Activated CD4-positive, alpha-beta T cell treated with anti-CD3 and anti-CD28 coated beads, Interleukin-2, amount 10 ng/mL, durations not matched to agents 7 days and 5 days (primary cell): ENCODE data around the gene DRAM2. TPM values are rescaled to one million over a fixed set of nuclear protein-coding genes. Genes with fewer than 3 reads are reported as not detected.
A peak's percentile ranks its signal among the peaks of the same experiment; 100 is the strongest.

Source experiments
- CTCF ChIA-PET: fragments of 350-600 bp; sonication (Branson Sonifier 250); formaldehyde crosslinking; loops from one replicate; lab custom pipeline; 2021; ENCODE audit warnings: antibody characterized with exemption; lab: Charles Lee
- POLR2A ChIA-PET: fragments of 350-600 bp; sonication (Branson Sonifier 250); formaldehyde crosslinking; loops from one replicate; lab custom pipeline; 2021; ENCODE audit warnings: antibody characterized with exemption; lab: Charles Lee
- DNase-seq: peaks from one replicate; pipeline ENCODE4 v3.0.0-alpha.2; 2020
- H3K27ac Mint-ChIP-seq: one replicate; pipeline ENCODE4 v1.8.0; 2021; ENCODE audit warnings: mild to moderate bottlenecking, moderate library complexity, mixed read lengths
- H3K27me3 Mint-ChIP-seq: one replicate; pipeline ENCODE4 v1.8.0; 2021; ENCODE audit warnings: mixed read lengths
- H3K36me3 Mint-ChIP-seq: one replicate; pipeline ENCODE4 v1.8.0; 2021; ENCODE audit warnings: low read depth, mixed read lengths
- H3K4me1 Mint-ChIP-seq: one replicate; pipeline ENCODE4 v1.8.0; 2021; ENCODE audit warnings: mixed read lengths
- H3K4me3 Mint-ChIP-seq: one replicate; pipeline ENCODE4 v1.8.0; 2021; ENCODE audit warnings: mild to moderate bottlenecking, moderate library complexity, mixed read lengths
- H3K9me3 Mint-ChIP-seq: one replicate; pipeline ENCODE4 v1.8.0; 2021; ENCODE audit warnings: mixed read lengths
- total RNA-seq, 2 experiments: library from RNA; stranded (reverse); gene quantifications; one replicate each; pipeline ENCODE4 v1.2.3, GENCODE V29; 2021

The DRAM2 gene
- total RNA-seq = 10 to 100 TPM; 29.3 to 37.0 TPM

GRCh38 chr1:111139956-111140679, at the start of gene DRAM2, which contains the start of gene CEPT1:
Gene DRAM2, minus strand, starts transcription at chr1:111140093. Its CDS starts 8,539 bp downstream, at chr1:111131554.
Gene CEPT1, plus strand, starts transcription at chr1:111140223. Its CDS starts 7,492 bp downstream, at chr1:111147715.
- Mint-ChIP-seq H3K36me3 (peaks cover 31% of the 10 kb centered on the region), H3K4me3 (peak within 1 kb of the TSS; percentile 93), H3K27ac (peak within 1 kb of the TSS; percentile 91), H3K9me3 (no peaks in the 10 kb centered on the region), H3K4me1 (peaks cover 49% of the 10 kb centered on the region), H3K27me3 (no peaks in the 10 kb centered on the region)
- DNase-seq = peak; percentile 95
- ChIA-PET POLR2A (interaction anchor here (0.6 kb wide), 1 partner anchor 617 kb away, joined by 4 read pairs; no protein-coding TSS in a partner anchor), CTCF (interaction anchor here (1.9 kb wide), 1 partner anchor 11 kb away, joined by 6 read pairs; no protein-coding TSS in a partner anchor)

- no peaks in the 10 kb centered on the region for H3K27me3 Mint-ChIP-seq
- H3K4me3 Mint-ChIP-seq = no peak overlapping the region
- POLR2A ChIA-PET = no interaction called here
- DNase-seq = no peak
- no peaks in the 10 kb centered on the region for H3K9me3 Mint-ChIP-seq
- CTCF ChIA-PET = interaction anchor here (1.0 kb wide), 2 partner anchors 14 to 264 kb away, joined by 3 read pairs; no protein-coding TSS in a partner anchor
- H3K4me1 Mint-ChIP-seq = peaks cover 61% of the 10 kb centered on the region
- H3K27ac Mint-ChIP-seq = no peak overlapping the region
- H3K36me3 Mint-ChIP-seq = peaks cover 69% of the 10 kb centered on the region
Measured at GRCh38 chr1:111184663-111185062, 44.8 kb upstream of the DRAM2 start.

GRCh38 chr1:111183308-111184069, 43.6 kb upstream of the DRAM2 start:
- ChIA-PET POLR2A (interaction anchor here (0.9 to 1.2 kb wide), 2 partner anchors 8 to 396 kb away, joined by 3 read pairs; no protein-coding TSS in a partner anchor), CTCF (interaction anchor here (1.0 to 1.7 kb wide), 5 partner anchors 8 to 37 kb away, joined by 3 to 5 read pairs (median 5); no protein-coding TSS in a partner anchor)
- no peak overlapping the region for H3K27ac Mint-ChIP-seq
- no peak for DNase-seq
- H3K36me3 Mint-ChIP-seq = peaks cover 68% of the 10 kb centered on the region
- no peaks in the 10 kb centered on the region for H3K9me3 Mint-ChIP-seq
- H3K4me1 Mint-ChIP-seq = peaks cover 49% of the 10 kb centered on the region
- H3K4me3 Mint-ChIP-seq = no peak overlapping the region
- H3K27me3 Mint-ChIP-seq = no peaks in the 10 kb centered on the region

GRCh38 chr1:111182052-111182451, 42.2 kb upstream of the DRAM2 start:
- Mint-ChIP-seq H3K27me3 (no peaks in the 10 kb centered on the region), H3K36me3 (peaks cover 60% of the 10 kb centered on the region)
- CTCF ChIA-PET = interaction anchor here (1.3 to 1.4 kb wide), 2 partner anchors 11 to 17 kb away, joined by 4 to 5 read pairs; no protein-coding TSS in a partner anchor

GRCh38 chr1:111179968-111180533, 40.2 kb upstream of the DRAM2 start:
- peaks cover 54% of the 10 kb centered on the region for H3K36me3 Mint-ChIP-seq
- no peaks in the 10 kb centered on the region for H3K9me3 Mint-ChIP-seq
- H3K4me1 Mint-ChIP-seq = peaks cover 17% of the 10 kb centered on the region
- H3K27me3 Mint-ChIP-seq = no peaks in the 10 kb centered on the region
- ChIA-PET POLR2A (interaction anchor here (0.6 kb wide), 1 partner anchor 588 kb away, joined by 3 read pairs; no protein-coding TSS in a partner anchor), CTCF (interaction anchor here (0.9 to 1.0 kb wide), 3 partner anchors 7 to 19 kb away, joined by 3 read pairs; no protein-coding TSS in a partner anchor)
- no peak for DNase-seq
- H3K4me3 Mint-ChIP-seq = no peak overlapping the region
- H3K27ac Mint-ChIP-seq = no peak overlapping the region

More at GRCh38 chr1:111182052-111182451, 42.2 kb upstream of the DRAM2 start:
- no peaks in the 10 kb centered on the region for H3K9me3 Mint-ChIP-seq
- DNase-seq = no peak
- peaks cover 36% of the 10 kb centered on the region for H3K4me1 Mint-ChIP-seq
- H3K27ac Mint-ChIP-seq = no peak overlapping the region
- POLR2A ChIA-PET = no interaction called here
- no peak overlapping the region for H3K4me3 Mint-ChIP-seq

GRCh38 chr1:111176678-111177077, 36.8 kb upstream of the DRAM2 start:
- POLR2A ChIA-PET = no interaction called here
- H3K27me3 Mint-ChIP-seq = no peaks in the 10 kb centered on the region
- H3K4me3 Mint-ChIP-seq = no peak overlapping the region
- DNase-seq = no peak
- H3K36me3 Mint-ChIP-seq = peaks cover 53% of the 10 kb centered on the region
- CTCF ChIA-PET = no interaction called here
- no peak overlapping the region for H3K27ac Mint-ChIP-seq
- H3K4me1 Mint-ChIP-seq = peaks cover 6% of the 10 kb centered on the region
- no peaks in the 10 kb centered on the region for H3K9me3 Mint-ChIP-seq

GRCh38 chr1:111175349-111175748, 35.5 kb upstream of the DRAM2 start:
- Mint-ChIP-seq H3K9me3 (no peaks in the 10 kb centered on the region), H3K36me3 (peaks cover 53% of the 10 kb centered on the region), H3K27ac (no peak overlapping the region), H3K4me3 (no peak overlapping the region), H3K27me3 (no peaks in the 10 kb centered on the region), H3K4me1 (peaks cover 6% of the 10 kb centered on the region)
- POLR2A ChIA-PET = no interaction called here
- CTCF ChIA-PET = interaction anchor here (0.9 kb wide), 1 partner anchor 24 kb away, joined by 3 read pairs; no protein-coding TSS in a partner anchor
- DNase-seq = no peak

GRCh38 chr1:111174070-111174469, 34.2 kb upstream of the DRAM2 start:
- Mint-ChIP-seq H3K36me3 (peaks cover 54% of the 10 kb centered on the region), H3K4me3 (no peak overlapping the region)

GRCh38 chr1:111172463-111172862, 32.6 kb upstream of the DRAM2 start:
- Mint-ChIP-seq H3K27me3 (no peaks in the 10 kb centered on the region), H3K9me3 (no peaks in the 10 kb centered on the region), H3K36me3 (peaks cover 57% of the 10 kb centered on the region), H3K4me1 (peaks cover 3% of the 10 kb centered on the region), H3K27ac (no peak overlapping the region), H3K4me3 (no peak overlapping the region)
- ChIA-PET CTCF (no interaction called here), POLR2A (no interaction called here)
- no peak for DNase-seq

More at GRCh38 chr1:111174070-111174469, 34.2 kb upstream of the DRAM2 start:
- Mint-ChIP-seq H3K27ac (no peak overlapping the region), H3K9me3 (no peaks in the 10 kb centered on the region), H3K27me3 (no peaks in the 10 kb centered on the region), H3K4me1 (peaks cover 3% of the 10 kb centered on the region)
- no peak for DNase-seq
- POLR2A ChIA-PET = no interaction called here
- CTCF ChIA-PET = no interaction called here

GRCh38 chr1:111164151-111164550, 24.3 kb upstream of the DRAM2 start:
- Mint-ChIP-seq H3K9me3 (no peaks in the 10 kb centered on the region), H3K27me3 (no peaks in the 10 kb centered on the region), H3K27ac (no peak overlapping the region), H3K4me1 (peaks cover 5% of the 10 kb centered on the region), H3K36me3 (peaks cover 47% of the 10 kb centered on the region), H3K4me3 (no peak overlapping the region)
- DNase-seq = no peak
- ChIA-PET CTCF (no interaction called here), POLR2A (no interaction called here)

GRCh38 chr1:111163363-111163762, 23.5 kb upstream of the DRAM2 start:
- H3K27ac Mint-ChIP-seq = no peak overlapping the region
- CTCF ChIA-PET = no interaction called here
- peaks cover 6% of the 10 kb centered on the region for H3K4me1 Mint-ChIP-seq
- peaks cover 45% of the 10 kb centered on the region for H3K36me3 Mint-ChIP-seq
- POLR2A ChIA-PET = interaction anchor here (0.6 kb wide), 1 partner anchor 33 kb away, joined by 3 read pairs; no protein-coding TSS in a partner anchor
- H3K27me3 Mint-ChIP-seq = no peaks in the 10 kb centered on the region
- no peaks in the 10 kb centered on the region for H3K9me3 Mint-ChIP-seq
- H3K4me3 Mint-ChIP-seq = no peak overlapping the region
- DNase-seq = no peak

GRCh38 chr1:111162488-111162880, 22.6 kb upstream of the DRAM2 start:
- CTCF ChIA-PET = no interaction called here
- H3K9me3 Mint-ChIP-seq = no peaks in the 10 kb centered on the region
- no peak overlapping the region for H3K4me3 Mint-ChIP-seq
- no peak for DNase-seq
- H3K27ac Mint-ChIP-seq = no peak overlapping the region
- peaks cover 39% of the 10 kb centered on the region for H3K36me3 Mint-ChIP-seq
- no peaks in the 10 kb centered on the region for H3K27me3 Mint-ChIP-seq
- H3K4me1 Mint-ChIP-seq = peaks cover 6% of the 10 kb centered on the region
- POLR2A ChIA-PET = no interaction called here
